HuH-7.5 (cell line): ENCODE measurements around the gene HMGA1.

Experiments used
- DNase-seq: peaks from one replicate; pipeline ENCODE4 v3.0.0; 2011; ENCODE audit warnings: low spot score

The HMGA1 gene

DNA sequence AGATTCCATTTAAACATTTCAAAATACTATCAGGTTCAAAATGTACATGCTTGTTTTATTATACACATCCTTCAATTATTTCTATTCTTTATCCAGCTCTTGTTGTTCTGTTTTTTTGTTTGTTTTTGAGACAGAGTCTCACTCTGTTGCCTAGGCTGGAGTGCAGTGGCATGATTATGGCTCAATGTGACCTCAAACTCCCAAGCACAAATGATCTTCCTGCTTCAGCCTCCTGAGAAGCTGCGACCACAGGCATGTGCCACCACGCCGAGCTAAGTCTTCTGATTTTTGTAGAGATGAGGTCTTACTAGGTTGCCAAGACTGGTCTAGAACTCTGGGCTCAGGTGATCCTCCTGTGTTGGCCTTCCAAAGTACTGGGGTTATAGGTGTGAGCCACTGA is 56.3 kb downstream of the HMGA1 start:
- no peak for DNase-seq

DNA sequence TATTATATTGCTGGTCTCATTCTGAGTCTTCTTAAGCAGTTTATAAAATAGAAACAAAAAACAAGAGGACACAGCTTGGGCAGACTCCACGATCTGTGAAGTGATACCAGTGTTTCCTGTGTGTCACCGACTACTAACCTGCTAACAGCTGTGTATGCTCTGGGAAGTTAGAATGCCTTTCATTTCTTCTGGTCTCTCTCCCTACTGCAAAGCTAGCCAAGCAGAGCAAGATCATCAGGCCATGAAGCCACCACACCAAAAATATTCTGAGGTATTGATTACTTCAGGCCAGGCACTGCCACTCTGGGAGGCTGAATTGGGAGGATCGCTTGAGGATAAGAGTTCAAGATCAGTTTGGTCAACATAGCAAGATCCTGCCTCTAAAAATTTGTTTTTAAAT is 59.0 kb downstream of the HMGA1 start:
- no peak for DNase-seq
